RPMI8226 (cell line): ENCODE measurements around the gene UPF2.
A peak's percentile ranks its signal among the peaks of the same experiment; 100 is the strongest.
"Not testable (repeated sequence)": the region's sequence is repeated elsewhere in the genome, so short reads cannot be mapped to it uniquely, and the experiment has no call there.

Experiments
- DNase-seq: peaks from one replicate; pipeline ENCODE4 v3.0.0-alpha.2; 2015

Gene UPF2

GRCh38 chr10:11901833-11902475 is 140.7 kb downstream of the UPF2 start:
- no peak for DNase-seq

- DNase-seq = no peak
Measured at GRCh38 chr10:11901454-11901832, 141.2 kb downstream of the UPF2 start.

GRCh38 chr10:11901036-11901301 is 141.6 kb downstream of the UPF2 start:
- DNase-seq = no peak

- no peak for DNase-seq
Measured at GRCh38 chr10:11899067-11899876, 143.3 kb downstream of the UPF2 start.

- DNase-seq = no peak
Measured at GRCh38 chr10:11898372-11899066, 144.1 kb downstream of the UPF2 start.

- peak; percentile 28 for DNase-seq
Measured at GRCh38 chr10:11898033-11898371, 144.6 kb downstream of the UPF2 start.

- DNase-seq = no peak
Measured at GRCh38 chr10:11896549-11897200, 145.9 kb downstream of the UPF2 start.

- no peak for DNase-seq
Measured at GRCh38 chr10:11895598-11895997, 147.0 kb downstream of the UPF2 start.

- no peak for DNase-seq
Measured at GRCh38 chr10:11895108-11895466, 147.5 kb downstream of the UPF2 start.

GRCh38 chr10:11894381-11895107 is 148.1 kb downstream of the UPF2 start:
- DNase-seq = no peak

GRCh38 chr10:11893749-11894278 is 148.8 kb downstream of the UPF2 start:
- no peak for DNase-seq

GRCh38 chr10:11891776-11892486 is 150.7 kb downstream of the UPF2 start:
- DNase-seq = no peak

GRCh38 chr10:11889263-11889662 is 153.3 kb downstream of the UPF2 start:
- not testable (repeated sequence) for DNase-seq

GRCh38 chr10:11887381-11888227 is 155.0 kb downstream of the UPF2 start:
- DNase-seq = no peak

- no peak for DNase-seq
Measured at GRCh38 chr10:11886851-11887250, 155.8 kb downstream of the UPF2 start.

- no peak for DNase-seq
Measured at GRCh38 chr10:11886138-11886474, 156.5 kb downstream of the UPF2 start.

GRCh38 chr10:11885437-11886137 is 157.0 kb downstream of the UPF2 start:
- DNase-seq = no peak

- DNase-seq = no peak
Measured at GRCh38 chr10:11884706-11885423, 157.7 kb downstream of the UPF2 start.

GRCh38 chr10:11882646-11883375 is 159.8 kb downstream of the UPF2 start:
- DNase-seq = no peak
